Astrocyte of the spinal cord (primary cell): Measurements from ENCODE around the gene CPA4.
"Not testable (repeated sequence)": the region's sequence is repeated elsewhere in the genome, so short reads cannot be mapped to it uniquely, and the experiment has no call there.

Experiments
- DNase-seq: peaks from one replicate; pipeline ENCODE4 v3.0.0; 2011; ENCODE audit warnings: low read depth, low spot score
- H3K4me3 ChIP-seq: 2 replicates; pipeline ENCODE4 v1.5.1; 2011; ENCODE audit warnings: low read depth, mild to moderate bottlenecking, low read length, moderate library complexity
- CTCF ChIP-seq: IDR thresholded peaks from 2 replicates; pipeline ENCODE4 v1.5.1; 2012; ENCODE audit warnings: low read depth, mild to moderate bottlenecking, low read length, inconsistent platforms
- in situ Hi-C: cut with HindIII; loops from 2 replicates; pipeline ENCODE4 v1.10.0; 2017; ENCODE audit warnings: low sequenced_read_pairs

The CPA4 gene

GRCh38 chr7:130314305-130314704, 21.3 kb downstream of the CPA4 start:
- in situ Hi-C loops: no loop called here
- TF ChIP-seq CTCF: no peak
- H3K4me3 ChIP-seq: no peak overlapping the region
- DNase-seq: no peak

- DNase-seq: no peak
- no peak overlapping the region for H3K4me3 ChIP-seq
- in situ Hi-C loops: no loop called here
- no peak for TF ChIP-seq CTCF
Measured at GRCh38 chr7:130319541-130319940, 26.6 kb downstream of the CPA4 start.

- H3K4me3 ChIP-seq, in situ Hi-C loops, DNase-seq: not testable (repeated sequence)
Measured at GRCh38 chr7:130321542-130322229, 28.7 kb downstream of the CPA4 start.

GRCh38 chr7:130322615-130323014, 29.7 kb downstream of the CPA4 start:
- no peak for DNase-seq
- in situ Hi-C loops: no loop called here
- no peak overlapping the region for H3K4me3 ChIP-seq
- TF ChIP-seq CTCF: no peak

- no peak overlapping the region for H3K4me3 ChIP-seq
- in situ Hi-C loops: no loop called here
Measured at GRCh38 chr7:130324306-130324943, 31.5 kb downstream of the CPA4 start.

GRCh38 chr7:130329681-130330080, 36.7 kb downstream of the CPA4 start:
- in situ Hi-C loops: no loop called here
- DNase-seq: no peak
- no peak for TF ChIP-seq CTCF
- H3K4me3 ChIP-seq: no peak overlapping the region

More at GRCh38 chr7:130324306-130324943, 31.5 kb downstream of the CPA4 start:
- DNase-seq: no peak
- no peak for TF ChIP-seq CTCF

- DNase-seq: no peak
- H3K4me3 ChIP-seq: no peak overlapping the region
- TF ChIP-seq CTCF: no peak
- in situ Hi-C loops: no loop called here
Measured at GRCh38 chr7:130332259-130333053, 39.5 kb downstream of the CPA4 start.
